GM18505 (cell line): ENCODE measurements around the gene RABL2A.
"Not testable (repeated sequence)": the region's sequence is repeated elsewhere in the genome, so short reads cannot be mapped to it uniquely, and the experiment has no call there.

Source experiments
- ATAC-seq: cut with Tn5 transposase; IDR thresholded peaks from one replicate; pipeline ENCODE4 v1.9.1; 2021; ENCODE audit not compliant: unreplicated experiment
- POLR2A ChIP-seq: IDR thresholded peaks from 4 replicates; pipeline ENCODE4 v1.6.1; 2011; ENCODE audit warnings: borderline replicate concordance; ENCODE audit not compliant: insufficient read depth, insufficient read length; ENCODE audit errors: extremely low read depth

RABL2A gene

DNA sequence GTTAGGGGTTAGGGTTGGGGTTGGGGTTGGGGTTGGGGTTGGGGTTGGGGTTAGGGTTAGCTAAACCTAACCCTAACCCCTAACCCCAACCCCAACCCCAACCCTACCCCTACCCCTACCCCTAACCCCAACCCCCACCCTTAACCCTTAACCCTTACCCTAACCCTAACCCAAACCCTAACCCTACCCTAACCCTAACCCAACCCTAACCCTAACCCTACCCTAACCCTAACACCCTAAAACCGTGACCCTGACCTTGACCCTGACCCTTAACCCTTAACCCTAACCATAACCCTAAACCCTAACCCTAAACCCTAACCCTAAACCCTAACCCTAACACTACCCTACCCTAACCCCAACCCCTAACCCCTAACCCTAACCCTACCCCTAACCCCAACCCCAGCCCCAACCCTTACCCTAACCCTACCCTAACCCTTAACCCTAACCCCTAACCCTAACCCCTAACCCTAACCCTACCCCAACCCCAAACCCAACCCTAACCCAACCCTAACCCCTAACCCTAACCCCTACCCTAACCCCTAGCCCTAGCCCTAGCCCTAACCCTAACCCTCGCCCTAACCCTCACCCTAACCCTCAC lies 24.1 kb upstream of the RABL2A start:
- no peak for ATAC-seq
- TF ChIP-seq POLR2A: no peak

DNA sequence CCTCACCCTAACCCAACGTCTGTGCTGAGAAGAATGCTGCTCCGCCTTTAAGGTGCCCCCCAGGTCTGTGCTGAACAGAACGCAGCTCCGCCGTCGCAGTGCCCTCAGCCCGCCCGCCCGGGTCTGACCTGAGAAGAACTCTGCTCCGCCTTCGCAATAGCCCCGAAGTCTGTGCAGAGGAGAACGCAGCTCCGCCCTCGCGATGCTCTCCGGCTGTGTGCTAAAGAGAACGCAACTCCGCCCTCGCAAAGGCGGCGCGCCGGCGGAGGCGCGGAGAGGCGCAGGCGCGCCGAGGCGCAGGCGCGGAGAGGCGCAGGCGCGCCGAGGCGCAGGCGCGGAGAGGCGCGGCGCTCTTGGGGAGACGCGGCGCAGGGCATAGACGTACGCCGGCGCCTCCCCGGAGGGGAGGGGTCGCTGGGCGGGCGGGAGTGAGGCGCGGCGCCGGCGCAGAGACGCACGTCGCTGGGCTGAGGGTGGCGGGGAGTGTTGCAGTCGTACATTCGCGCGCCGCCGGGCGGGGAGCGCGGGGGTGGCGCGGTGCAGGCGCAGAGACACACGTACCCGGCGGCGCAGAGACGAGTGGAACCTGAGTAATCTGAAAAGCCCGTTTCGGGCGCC lies 23.5 kb upstream of the RABL2A start:
- peak; percentile 80 for ATAC-seq
- peak; percentile 54 for TF ChIP-seq POLR2A

DNA sequence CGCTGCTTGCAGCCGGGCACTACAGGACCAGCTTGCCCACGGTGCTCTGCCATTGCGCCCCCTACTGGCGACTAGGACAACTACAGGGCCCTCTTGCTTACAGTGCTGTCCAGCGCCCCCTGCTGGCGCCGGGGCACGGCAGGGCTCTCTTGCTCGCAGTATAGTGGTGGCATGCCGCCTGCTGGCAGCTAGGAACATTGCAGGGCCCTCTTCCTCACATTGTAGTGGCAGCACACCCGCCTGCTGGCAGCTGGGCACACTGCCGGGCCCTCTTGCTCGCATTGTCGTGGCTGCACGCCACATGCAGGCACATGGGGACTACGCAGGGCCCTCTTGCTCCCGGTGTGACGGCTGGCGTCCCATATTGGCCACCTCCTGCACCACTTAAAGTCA lies 23.0 kb upstream of the RABL2A start:
- ATAC-seq: not testable (repeated sequence)

DNA sequence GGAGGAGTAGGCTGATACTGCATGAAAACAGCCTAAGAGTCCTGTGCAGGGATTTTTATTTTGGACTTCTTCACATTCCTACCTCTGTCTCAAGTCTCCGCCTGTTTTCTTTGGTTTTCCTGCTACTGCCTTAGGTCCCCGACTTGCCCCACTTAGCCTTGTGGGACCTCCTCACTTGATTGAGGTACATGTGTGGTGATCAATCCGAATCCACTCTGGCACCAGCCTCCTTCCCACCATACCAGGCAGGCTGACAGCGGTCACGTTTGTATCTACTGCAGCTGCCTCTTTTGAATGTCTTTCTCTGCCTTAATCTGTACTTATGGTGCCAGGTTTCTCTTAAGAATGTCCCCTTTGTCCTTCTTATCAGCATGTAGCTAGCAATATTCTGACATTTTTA lies 22.4 kb upstream of the RABL2A start:
- not testable (repeated sequence) for ATAC-seq

DNA sequence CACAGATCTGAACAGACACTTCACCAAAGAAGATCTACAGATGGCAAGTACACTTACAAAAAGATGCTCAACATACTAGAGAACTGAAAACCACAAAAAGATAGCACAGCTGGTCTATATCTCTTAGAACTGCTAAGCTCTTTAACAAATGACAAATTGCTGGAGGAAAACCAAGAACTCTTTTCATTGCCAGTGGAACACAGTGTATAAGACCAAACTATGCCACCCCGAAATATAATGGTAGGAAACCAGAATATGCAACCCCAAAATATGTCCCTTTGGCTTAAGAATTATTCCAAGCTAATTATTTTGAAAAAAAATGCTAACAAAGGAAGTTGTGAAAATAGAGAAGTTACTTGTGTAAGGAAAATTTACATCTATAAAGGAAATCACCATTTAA lies 21.0 kb upstream of the RABL2A start:
- ATAC-seq: not testable (repeated sequence)

DNA sequence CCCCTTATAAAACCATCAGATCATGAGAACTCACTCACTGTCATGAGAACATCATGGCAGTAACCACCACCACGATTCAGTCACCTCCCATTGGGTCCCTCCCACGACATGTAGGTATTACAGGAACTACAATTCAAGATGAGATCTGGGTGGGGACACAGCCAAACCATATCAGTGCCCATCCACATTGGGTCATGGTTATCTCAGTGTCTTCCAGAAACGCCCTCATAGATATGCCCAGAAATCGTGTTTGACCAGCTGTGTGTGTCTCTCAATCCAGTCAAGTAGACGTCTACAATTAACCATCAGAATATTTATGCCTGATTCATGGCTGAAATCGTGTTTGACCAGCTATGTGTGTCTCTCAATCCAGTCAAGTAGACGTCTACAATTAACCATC lies 17.2 kb upstream of the RABL2A start:
- ATAC-seq: not testable (repeated sequence)

DNA sequence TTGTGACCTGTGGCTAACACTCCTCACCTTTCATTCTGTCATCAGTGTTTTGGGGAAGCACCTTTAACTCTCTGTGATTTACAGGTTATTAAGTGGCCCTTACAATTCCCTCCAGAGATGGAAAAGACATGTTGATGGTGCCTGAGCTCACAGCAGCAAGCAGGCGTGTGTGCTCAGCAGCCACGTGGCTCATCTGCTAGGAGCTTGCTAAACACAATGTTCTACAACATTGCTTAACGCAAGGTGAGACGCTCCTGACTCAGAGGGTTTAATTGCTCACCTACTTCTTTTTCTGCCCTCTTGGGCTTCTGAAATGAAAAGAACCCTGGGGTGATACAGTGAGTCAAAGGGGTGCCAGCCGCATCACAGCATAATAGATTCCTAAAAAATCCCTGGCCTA lies 6.1 kb upstream of the RABL2A start:
- ATAC-seq: not testable (repeated sequence)

DNA sequence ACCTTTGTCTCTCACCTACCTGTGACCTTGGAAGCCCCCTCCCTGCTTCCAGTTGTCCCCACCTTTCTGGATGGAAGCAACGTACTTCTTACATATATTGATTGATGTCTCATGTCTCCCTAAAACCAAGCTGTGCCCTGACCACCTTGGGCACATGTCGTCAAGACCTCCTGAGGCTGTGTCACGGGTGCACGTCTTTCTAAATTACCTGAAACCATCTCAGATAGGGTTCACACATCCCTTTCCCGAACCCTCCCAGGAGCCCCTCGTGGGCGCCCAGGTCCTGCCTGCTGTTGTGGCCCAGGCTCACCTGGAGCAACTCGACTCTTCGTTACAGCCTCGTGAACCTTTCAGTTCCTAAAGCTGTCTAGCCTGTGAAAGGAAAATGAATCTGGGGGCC lies 1.2 kb upstream of the RABL2A start:
- not testable (repeated sequence) for ATAC-seq

DNA sequence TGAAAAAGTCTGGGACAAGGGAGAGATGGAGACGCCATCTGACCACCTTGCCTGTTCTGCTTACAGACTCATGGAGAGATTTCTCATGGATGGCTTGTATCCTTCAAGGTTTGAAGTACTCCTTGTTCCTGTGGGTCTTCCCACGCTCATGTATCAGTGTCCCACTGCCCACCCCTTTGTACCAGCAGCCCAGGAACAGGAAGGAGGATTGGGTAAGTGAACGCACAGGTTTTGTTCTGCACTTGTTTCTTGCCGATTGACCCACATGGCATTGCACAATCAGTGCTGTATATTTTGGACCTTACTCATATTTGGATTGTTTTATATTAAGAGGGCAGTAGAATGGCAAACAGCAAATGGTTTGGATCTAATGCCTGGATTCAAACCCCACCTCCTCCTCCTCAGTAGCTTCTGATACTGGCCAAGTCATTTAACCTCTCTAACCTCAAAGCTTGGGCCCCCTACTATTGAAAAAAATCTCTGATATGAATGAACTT lies 5.8 kb downstream of the RABL2A start:
- not testable (repeated sequence) for ATAC-seq

DNA sequence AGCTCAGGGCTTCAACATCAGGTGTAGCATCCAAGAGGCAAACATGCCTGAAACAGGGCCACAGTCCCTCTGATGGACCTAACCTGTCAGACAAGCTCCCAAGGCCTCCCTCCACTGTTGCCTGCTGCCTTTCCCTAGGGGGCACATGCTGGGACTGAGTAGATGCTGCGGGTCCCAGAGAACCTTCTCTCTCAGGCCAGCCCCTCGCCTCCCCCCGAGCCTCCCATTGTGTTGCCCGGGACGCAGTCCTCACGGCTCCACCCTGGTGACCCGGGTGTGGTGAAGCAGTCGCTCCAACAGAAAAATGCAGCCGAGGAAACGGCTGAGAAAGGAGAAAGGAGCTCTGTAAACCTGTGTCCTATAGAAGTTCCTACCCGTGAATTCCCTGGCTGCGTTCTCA lies 8.3 kb downstream of the RABL2A start:
- not testable (repeated sequence) for ATAC-seq

DNA sequence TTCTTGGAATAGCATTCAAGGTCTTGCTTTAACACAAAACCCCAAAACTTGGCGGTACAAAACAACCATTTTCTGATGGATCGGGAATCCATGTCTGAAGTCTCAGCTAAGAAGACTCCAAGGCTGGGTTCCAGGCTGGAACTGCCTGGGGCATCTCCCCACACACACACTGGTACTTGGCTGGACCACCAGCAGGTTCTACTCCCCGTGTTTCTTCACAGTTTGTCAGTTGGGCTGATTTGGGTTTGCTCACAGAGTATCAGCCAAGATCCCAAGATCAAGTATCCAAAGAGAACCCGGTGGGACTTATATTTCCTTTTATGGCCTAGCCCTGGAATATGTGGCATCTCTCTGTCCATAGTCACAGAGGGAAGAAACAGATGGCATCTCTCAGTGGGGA lies 9.2 kb downstream of the RABL2A start:
- not testable (repeated sequence) for ATAC-seq

DNA sequence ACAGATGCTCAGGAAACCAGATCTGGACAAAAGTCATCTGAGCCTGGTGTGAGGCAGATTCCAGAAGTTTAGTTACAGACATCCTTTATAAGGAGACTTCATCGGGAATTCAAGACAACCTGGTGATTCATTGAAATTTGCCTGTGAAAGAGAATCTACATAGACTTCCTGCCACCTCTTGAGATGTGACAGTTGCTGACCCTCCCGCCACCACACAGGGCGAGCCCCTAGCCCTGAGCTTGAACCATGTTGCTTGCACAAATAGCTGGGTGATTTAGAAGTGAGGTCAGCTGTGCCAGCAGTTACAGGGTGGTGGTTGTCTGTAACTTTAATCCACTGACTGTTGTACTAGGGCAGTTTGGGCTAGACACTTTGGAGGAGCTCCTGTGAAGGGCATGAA lies 11.0 kb downstream of the RABL2A start:
- not testable (repeated sequence) for ATAC-seq

DNA sequence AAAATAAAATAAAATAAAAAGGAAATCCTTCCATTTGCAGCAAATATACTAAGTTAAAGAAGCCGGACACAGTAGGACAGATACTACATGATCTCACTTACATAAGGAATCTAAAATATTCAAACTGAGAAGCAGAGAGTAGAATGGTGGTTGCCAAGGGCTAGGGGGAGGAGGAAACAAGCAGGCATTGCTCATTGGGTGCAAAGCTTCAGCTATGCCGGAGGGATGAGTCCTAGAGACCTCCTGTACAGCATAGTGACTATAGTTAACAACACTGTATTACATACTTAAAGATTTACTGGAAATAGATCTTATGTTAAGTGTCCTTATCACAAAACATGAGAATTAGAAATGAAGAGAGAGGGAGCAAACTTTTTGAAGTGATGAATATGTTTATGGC lies 19.2 kb downstream of the RABL2A start:
- ATAC-seq: not testable (repeated sequence)

DNA sequence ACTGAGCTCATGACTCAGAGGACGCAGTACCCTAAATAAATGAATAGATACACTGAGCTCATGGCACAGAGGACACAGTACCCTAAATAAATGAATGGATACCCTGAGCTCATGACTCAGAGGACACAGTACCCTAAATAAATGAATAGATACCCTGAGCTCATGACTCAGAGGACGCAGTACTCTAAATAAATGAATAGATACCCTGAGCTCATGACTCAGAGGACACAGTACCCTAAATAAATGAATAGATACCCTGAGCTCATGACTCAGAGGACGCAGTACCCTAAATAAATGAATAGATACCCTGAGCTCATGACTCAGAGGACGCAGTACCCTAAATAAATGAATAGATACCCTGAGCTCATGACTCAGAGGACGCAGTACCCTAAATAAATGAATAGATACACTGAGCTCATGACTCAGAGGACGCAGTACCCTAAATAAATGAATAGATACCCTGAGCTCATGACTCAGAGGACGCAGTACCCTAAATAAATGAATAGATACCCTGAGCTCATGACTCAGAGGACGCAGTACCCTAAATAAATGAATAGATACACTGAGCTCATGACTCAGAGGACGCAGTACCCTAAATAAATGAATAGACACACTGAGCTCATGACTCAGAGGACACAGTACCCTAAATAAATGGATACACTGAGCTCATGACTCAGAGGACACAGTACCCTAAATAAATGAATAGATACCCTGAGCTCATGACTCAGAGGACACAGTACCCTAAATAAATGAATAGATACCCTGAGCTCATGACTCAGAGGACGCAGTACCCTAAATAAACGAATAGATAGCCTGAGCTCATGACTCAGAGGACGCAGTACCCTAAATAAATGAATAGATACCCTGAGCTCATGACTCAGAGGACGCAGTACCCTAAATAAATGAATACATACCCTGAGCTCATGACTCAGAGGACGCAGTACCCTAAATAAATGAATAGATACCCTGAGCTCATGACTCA lies 24.1 kb downstream of the RABL2A start:
- ATAC-seq: not testable (repeated sequence)

DNA sequence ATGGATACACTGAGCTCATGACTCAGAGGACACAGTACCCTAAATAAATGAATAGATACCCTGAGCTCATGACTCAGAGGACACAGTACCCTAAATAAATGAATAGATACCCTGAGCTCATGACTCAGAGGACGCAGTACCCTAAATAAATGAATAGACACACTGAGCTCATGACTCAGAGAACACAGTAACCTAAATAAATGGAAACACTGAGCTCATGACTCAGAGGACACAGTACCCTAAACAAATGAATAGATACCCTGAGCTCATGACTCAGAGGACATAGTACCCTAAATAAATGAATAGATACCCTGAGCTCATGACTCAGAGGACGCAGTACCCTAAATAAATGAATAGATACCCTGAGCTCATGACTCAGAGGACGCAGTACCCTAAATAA lies 25.5 kb downstream of the RABL2A start:
- ATAC-seq: not testable (repeated sequence)

DNA sequence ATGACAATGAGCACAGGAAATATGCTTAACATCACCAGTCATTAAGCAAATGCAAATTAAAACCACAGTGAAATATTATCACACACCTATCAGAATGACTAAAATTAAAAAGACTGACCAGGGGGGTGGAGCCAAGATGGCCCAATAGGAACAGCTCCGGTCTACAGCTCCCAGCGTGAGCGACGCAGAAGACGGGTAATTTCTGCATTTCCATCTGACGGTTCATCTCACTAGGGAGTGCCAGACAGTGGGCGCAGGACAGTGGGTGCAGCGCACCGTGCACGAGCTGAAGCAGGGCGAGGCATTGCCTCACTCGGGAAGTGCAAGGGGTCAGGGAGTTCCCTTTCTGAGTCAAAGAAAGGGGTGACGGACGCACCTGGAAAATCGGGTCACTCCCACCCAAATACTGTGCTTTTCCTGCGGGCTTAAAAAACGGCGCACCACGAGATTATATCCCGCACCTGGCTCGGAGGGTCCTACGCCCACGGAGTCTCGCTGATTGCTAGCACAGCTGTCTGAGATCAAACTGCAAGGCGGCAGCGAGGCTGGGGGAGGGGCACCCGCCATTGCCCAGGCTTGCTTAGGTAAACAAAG lies 29.1 kb downstream of the RABL2A start:
- not testable (repeated sequence) for ATAC-seq

DNA sequence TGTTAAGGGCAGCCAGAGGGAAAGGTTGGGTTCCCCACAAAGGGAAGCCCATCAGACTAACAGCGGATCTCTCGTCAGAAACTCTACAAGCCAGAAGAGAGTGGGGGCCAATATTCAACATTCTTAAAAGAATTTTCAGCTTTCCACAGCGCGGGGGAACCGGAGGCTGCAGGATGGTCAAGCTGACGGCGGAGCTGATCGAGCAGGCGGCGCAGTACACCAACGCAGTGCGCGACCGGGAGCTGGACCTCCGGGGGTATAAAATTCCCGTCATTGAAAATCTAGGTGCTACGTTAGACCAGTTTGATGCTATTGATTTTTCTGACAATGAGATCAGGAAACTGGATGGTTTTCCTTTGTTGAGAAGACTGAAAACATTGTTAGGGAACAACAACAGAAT lies 30.7 kb downstream of the RABL2A start:
- ATAC-seq: not testable (repeated sequence)

DNA sequence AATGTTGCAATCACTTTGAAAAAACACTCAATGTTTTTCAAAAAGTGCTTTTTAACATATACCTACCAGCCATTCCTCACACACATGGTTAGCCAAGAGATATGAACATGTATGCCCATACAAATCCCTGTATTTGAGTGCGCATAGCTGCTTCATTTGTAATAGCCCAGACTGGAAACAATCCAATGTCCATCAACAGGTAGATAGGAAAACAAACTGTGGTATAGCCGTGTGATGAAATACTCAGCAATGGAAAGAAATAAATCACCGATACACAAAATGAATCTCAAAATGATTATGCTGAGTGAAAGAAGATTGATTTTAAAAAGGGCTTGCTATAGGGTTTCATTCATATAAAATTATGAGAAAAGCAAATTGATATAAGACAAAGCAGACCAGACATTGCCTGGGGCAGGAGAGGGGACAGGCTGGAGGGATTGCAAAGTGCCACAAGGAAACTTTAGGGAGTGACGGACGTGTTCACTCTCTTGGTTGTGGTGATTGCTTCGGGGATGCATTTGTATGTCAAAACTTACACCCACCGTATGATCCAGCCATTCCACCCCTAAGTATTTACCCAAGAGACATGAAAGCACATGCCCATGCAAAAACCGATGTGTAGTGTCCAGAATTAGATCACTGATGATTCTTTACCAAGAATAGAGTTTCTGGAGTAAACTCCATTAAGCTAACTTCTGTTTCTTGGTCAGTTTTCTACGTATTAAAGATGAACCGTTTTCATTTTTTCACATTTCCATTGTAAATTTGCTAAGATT lies 36.4 kb downstream of the RABL2A start:
- ATAC-seq: not testable (repeated sequence)

DNA sequence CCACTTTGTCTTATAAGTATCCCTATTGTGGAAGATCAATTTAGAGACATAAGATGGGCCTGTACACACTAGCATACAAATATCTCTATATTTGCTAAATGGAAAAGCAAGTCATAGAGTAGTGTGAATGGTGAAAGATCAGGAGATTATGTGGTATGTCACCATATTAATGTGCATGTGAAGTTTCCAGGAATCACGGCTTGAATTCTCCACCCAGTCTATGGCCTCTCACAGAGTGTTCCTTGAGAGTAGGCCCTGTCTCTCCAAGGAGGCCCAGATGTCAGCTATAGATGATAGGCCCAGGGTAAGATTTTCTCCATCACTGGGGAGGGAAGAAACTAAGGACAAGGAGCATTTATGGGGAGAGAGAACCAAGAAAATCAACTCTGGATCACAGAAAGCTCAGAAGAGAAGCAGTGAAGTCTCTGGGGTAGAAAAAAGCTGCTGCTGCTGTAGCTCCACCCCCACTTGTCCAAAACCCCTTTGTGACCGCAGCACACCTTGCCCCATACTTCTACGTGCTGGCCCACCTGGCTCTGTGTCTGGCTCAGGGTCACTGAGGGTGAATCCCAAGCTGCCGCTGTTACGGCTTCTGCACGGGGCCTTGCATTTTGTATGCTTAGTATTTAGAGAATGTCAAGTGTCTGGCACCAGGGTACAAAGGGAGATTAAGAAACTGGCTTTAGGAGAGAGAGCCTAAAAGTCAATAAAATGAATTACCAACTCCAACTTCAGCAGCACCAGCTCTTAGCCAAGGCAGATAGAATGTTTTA lies 37.9 kb downstream of the RABL2A start:
- not testable (repeated sequence) for ATAC-seq
